Esophagus squamous epithelium (tissue), 5 donors: ENCODE results near the gene GSG1L2. TPM values are rescaled to one million over a fixed set of nuclear protein-coding genes. Genes with fewer than 3 reads are reported as not detected.

Experiments
- DNase-seq: peaks from one replicate; lab custom pipeline; 2025; lab: John Stamatoyannopoulos, UW
- H3K27ac ChIP-seq, 4 donors: fragments of 200-600 bp; sonication (generic); one replicate each; pipeline ENCODE4 v1.5.1; 2016 to 2019; ENCODE audit warnings: mild to moderate bottlenecking in 1 of 4
- H3K27me3 ChIP-seq, 4 donors: fragments of 200-600 bp; sonication (generic); 1 replicate in 3 of 4; 2 replicates in 1 of 4; pipeline versions ENCODE4 v1.5.1 to v1.6.0; 2017 to 2021; ENCODE audit warnings: antibody characterized with exemption in 1 of 4
- H3K36me3 ChIP-seq, 3 donors: fragments of 200-600 bp; sonication (generic); one replicate each; pipeline ENCODE4 v1.5.1; 2016 to 2019
- H3K4me1 ChIP-seq, 3 donors: fragments of 200-600 bp; sonication (generic); one replicate each; pipeline ENCODE4 v1.5.1; 2017 to 2019
- H3K4me3 ChIP-seq, 4 donors: fragments of 200-600 bp; sonication (generic); 1 replicate in 3 of 4; 2 replicates in 1 of 4; pipeline ENCODE4 v1.5.1; 2016 to 2019; ENCODE audit warnings: mild to moderate bottlenecking in 2 of 4, moderate library complexity in 1 of 4
- H3K9me3 ChIP-seq, 3 donors: fragments of 200-600 bp; sonication (generic); one replicate each; pipeline ENCODE4 v1.5.1; 2016 to 2019
- CTCF ChIP-seq, 6 experiments: fragments of 450-650 bp in 4 of 6; fragments of 200-600 bp in 2 of 6; sonication (generic) in 2 of 6; IDR thresholded peaks; one replicate each; pipeline ENCODE4 v1.5.1; 2016 to 2019; ENCODE audit warnings: antibody characterized with exemption in 6 of 6, mild to moderate bottlenecking in 4 of 6, moderate library complexity in 4 of 6
- POLR2A ChIP-seq, 4 donors: fragments of 450-650 bp; IDR thresholded peaks; one replicate each; pipeline ENCODE4 v1.6.1; 2017; ENCODE audit warnings: antibody characterized with exemption in 4 of 4, mild to moderate bottlenecking in 4 of 4, moderate library complexity in 3 of 4
- WGBS, 2 donors: methylation state at CpG; one replicate each; pipeline ENCODE4 v1.1.5; 2018; 5-methylcytosine and 5-hydroxymethylcytosine counted together
- intact Hi-C: fragments of 100-400 bp; cut with DNase I; formaldehyde crosslinking; loops from one replicate; pipeline ENCODE4 v1.15.0; 2022
- total RNA-seq, 4 donors: library from RNA; depleted of rRNA; stranded (reverse); fragments of >200 nt; gene quantifications; one replicate each; pipeline ENCODE4 v1.1.0, GENCODE V29; 2016
- donor health status: DM: yes; HTN: yes; CAD: no.

Gene GSG1L2
- total RNA-seq, 4 donors from 2014 or later = not detected

- Histone ChIP-seq H3K36me3 (no peaks in the 10 kb centered on the region), H3K27ac (no peak overlapping the region), H3K27me3 (peaks cover 0 to 6% (median 0%) of the 10 kb centered on the region in 4 donors), H3K4me3 (no peak overlapping the region), H3K9me3 (no peaks in the 10 kb centered on the region), H3K4me1 (no peaks in the 10 kb centered on the region)
- 63 to 69% methylated on average over 6 of the region's 6 CpGs for WGBS, 2 donors
- no peak for TF ChIP-seq CTCF (IDR thresholded peaks at IDR 0.05)
- TF ChIP-seq POLR2A (IDR thresholded peaks at IDR 0.05) = no peak
- no peak for DNase-seq
- intact Hi-C loops = no loop called here
Observed at GRCh38 chr17:9806699-9807098, 15.2 kb downstream of the GSG1L2 start.

- intact Hi-C loops = no loop called here
- DNase-seq = no peak
- Histone ChIP-seq H3K9me3 (no peaks in the 10 kb centered on the region), H3K4me1 (no peaks in the 10 kb centered on the region), H3K36me3 (no peaks in the 10 kb centered on the region), H3K27ac (no peak overlapping the region), H3K4me3 (no peak overlapping the region), H3K27me3 (peaks cover 0 to 6% (median 0%) of the 10 kb centered on the region in 4 donors)
- TF ChIP-seq CTCF (IDR thresholded peaks at IDR 0.05) = no peak
- TF ChIP-seq POLR2A (IDR thresholded peaks at IDR 0.05) = no peak
- 36 to 67% methylated on average over 4 of the region's 4 CpGs for WGBS, 2 donors
Observed at GRCh38 chr17:9805769-9806168, 16.1 kb downstream of the GSG1L2 start.

GRCh38 chr17:9802697-9803096, 19.2 kb downstream of the GSG1L2 start:
- H3K4me3 ChIP-seq = no peak overlapping the region
- intact Hi-C loops = no loop called here
- 49 to 51% methylated on average over 4 of the region's 4 CpGs for WGBS, 2 donors

GRCh38 chr17:9802294-9802693, 19.6 kb downstream of the GSG1L2 start:
- Histone ChIP-seq H3K4me1 (no peaks in the 10 kb centered on the region), H3K9me3 (no peaks in the 10 kb centered on the region), H3K4me3 (no peak overlapping the region), H3K36me3 (no peaks in the 10 kb centered on the region), H3K27ac (no peak overlapping the region), H3K27me3 (peaks cover 0 to 6% (median 0%) of the 10 kb centered on the region in 4 donors)
- no peak for DNase-seq
- intact Hi-C loops = no loop called here
- 59 to 87% methylated on average over 3 to 8 of the region's 13 CpGs for WGBS, 2 donors
- TF ChIP-seq CTCF (IDR thresholded peaks at IDR 0.05) (no peak), POLR2A (IDR thresholded peaks at IDR 0.05) (no peak)

More at GRCh38 chr17:9802697-9803096, 19.2 kb downstream of the GSG1L2 start:
- no peak for DNase-seq
- Histone ChIP-seq H3K27ac (no peak overlapping the region), H3K36me3 (no peaks in the 10 kb centered on the region), H3K4me1 (no peaks in the 10 kb centered on the region), H3K9me3 (no peaks in the 10 kb centered on the region), H3K27me3 (peaks cover 0 to 6% (median 0%) of the 10 kb centered on the region in 4 donors)
- TF ChIP-seq CTCF (IDR thresholded peaks at IDR 0.05) (no peak), POLR2A (IDR thresholded peaks at IDR 0.05) (no peak)

GRCh38 chr17:9801505-9801904, 20.4 kb downstream of the GSG1L2 start:
- H3K27me3 ChIP-seq = peaks cover 0 to 6% (median 0%) of the 10 kb centered on the region in 4 donors
- no peaks in the 10 kb centered on the region for H3K36me3 ChIP-seq
- DNase-seq = no peak
- WGBS, 2 donors = 56 to 67% methylated on average over 2 of the region's 2 CpGs
- no peaks in the 10 kb centered on the region for H3K4me1 ChIP-seq
- TF ChIP-seq POLR2A (IDR thresholded peaks at IDR 0.05) (no peak), CTCF (IDR thresholded peaks at IDR 0.05) (no peak)
- no peak overlapping the region for H3K4me3 ChIP-seq
- intact Hi-C loops = no loop called here
- H3K27ac ChIP-seq = no peak overlapping the region
- no peaks in the 10 kb centered on the region for H3K9me3 ChIP-seq
